ENCODE measurements around the gene SESTD1. TPM values are rescaled to one million over a fixed set of nuclear protein-coding genes. Genes with fewer than 3 reads are reported as not detected.

The SESTD1 gene
- total and polyA plus RNA-seq, 2 of the 13 experiments (the other 11 are each of a cell fraction or from before 2014, with no cell fraction given): 74.4 to 101 TPM

GRCh38 chr2:179239195-179239594 is 25.4 kb downstream of the SESTD1 start (continued):
- peak; percentile 95; the same call in 1 of the 2 replicates for TF ChIP-seq AHDC1 (CRISPR knock-in tag; IDR thresholded peaks at IDR 0.05; ENCODE audit: borderline replicate concordance)
- TF ChIP-seq ZNF263 (CRISPR knock-in tag; IDR thresholded peaks at IDR 0.05): no peak
- peak; percentile 76; the same call in 1 of the 2 replicates for TF ChIP-seq ZBTB20 (CRISPR knock-in tag; IDR thresholded peaks at IDR 0.05; ENCODE audit: borderline replicate concordance, low read depth)
- TF ChIP-seq, protein P1, sequence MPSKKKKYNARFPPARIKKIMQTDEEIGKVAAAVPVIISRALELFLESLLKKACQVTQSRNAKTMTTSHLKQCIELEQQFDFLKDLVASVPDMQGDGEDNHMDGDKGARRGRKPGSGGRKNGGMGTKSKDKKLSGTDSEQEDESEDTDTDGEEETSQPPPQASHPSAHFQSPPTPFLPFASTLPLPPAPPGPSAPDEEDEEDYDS (CRISPR knock-in tag; IDR thresholded peaks at IDR 0.05): peak; percentile 45; the same call in 1 of the 2 replicates
- TF ChIP-seq ZBTB40 (IDR thresholded peaks at IDR 0.05): peak; percentile 42; the same call in 1 of the 2 replicates
- TF ChIP-seq ZBTB40 (CRISPR knock-in tag; IDR thresholded peaks at IDR 0.05): no peak; the same call in 1 of the 2 replicates
- TF ChIP-seq ZNF768 (CRISPR knock-in tag; IDR thresholded peaks at IDR 0.05): no peak
- TF ChIP-seq JUND (CRISPR knock-in tag; IDR thresholded peaks at IDR 0.05): peak; percentile 87
- no peak for TF ChIP-seq ZNF337 (CRISPR knock-in tag; IDR thresholded peaks at IDR 0.05; ENCODE audit: borderline replicate concordance, low read depth)
- peak; percentile 48; the same call in 1 of the 2 replicates for TF ChIP-seq JUN (CRISPR knock-in tag; IDR thresholded peaks at IDR 0.05)
- peak; percentile 72; the same call in 1 of the 2 replicates for TF ChIP-seq JUNB (CRISPR knock-in tag; IDR thresholded peaks at IDR 0.05; ENCODE audit: borderline replicate concordance)
- TF ChIP-seq ISL2 (CRISPR knock-in tag; IDR thresholded peaks at IDR 0.05): peak; percentile 77
- peak; percentile 80; the same call in 1 of the 2 replicates for TF ChIP-seq HMG20A (CRISPR knock-in tag; IDR thresholded peaks at IDR 0.05; ENCODE audit: borderline replicate concordance)
- no peak for TF ChIP-seq TOPORS (CRISPR knock-in tag; IDR thresholded peaks at IDR 0.05)
- peak; percentile 67 for TF ChIP-seq FOXA3 (CRISPR knock-in tag; IDR thresholded peaks at IDR 0.05)
- peak; percentile 23; the same call in 1 of the 2 replicates for TF ChIP-seq MIER3 (CRISPR knock-in tag; IDR thresholded peaks at IDR 0.05; ENCODE audit: borderline replicate concordance)

Measured in HepG2 (cell line).